ENCODE results near the gene PTPN20.
"Not testable (repeated sequence)": the region's sequence is repeated elsewhere in the genome, so short reads cannot be mapped to it uniquely, and the experiment has no call there.

DNA sequence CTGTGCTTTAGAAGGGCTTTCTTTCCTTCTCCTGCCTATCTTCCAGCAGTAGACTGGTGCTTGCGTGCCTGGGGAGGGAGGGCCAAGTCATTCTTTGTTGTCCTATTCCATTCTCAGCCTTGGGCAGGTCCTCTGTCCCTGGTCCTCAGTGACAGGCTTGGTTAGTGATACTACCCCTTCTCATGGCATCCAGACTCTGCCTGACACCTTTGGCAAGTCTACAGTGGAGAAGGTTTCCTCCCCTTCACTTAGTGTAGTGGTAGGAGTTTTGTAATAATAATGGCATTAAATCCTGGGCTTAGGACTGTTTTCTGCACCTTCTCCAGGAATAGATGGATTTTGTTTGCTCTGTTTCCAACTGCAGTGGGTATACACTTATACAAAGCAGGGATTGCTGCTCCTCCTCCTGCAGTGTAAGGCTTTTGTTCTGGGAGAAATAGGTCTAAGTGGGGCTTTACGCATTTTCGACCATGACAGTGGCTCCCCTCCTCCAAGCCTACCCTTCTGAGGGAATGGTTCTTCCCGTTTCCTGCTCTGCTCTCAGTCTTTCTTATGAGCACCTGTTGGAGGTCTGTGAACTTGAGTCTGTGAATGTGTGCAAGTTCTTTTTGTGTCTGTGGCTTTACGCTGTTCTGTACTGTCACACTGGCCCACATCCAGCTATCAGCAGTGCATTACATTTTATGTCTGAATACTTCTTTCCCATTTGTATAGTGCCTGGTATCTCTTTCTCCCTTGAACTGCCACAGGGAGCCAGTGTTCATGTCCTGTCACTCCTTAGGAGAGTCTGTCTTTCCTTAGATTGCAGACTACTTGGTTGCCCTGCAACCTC is 37.7 kb downstream of the PTPN20 start:
- TF ChIP-seq, protein P1, sequence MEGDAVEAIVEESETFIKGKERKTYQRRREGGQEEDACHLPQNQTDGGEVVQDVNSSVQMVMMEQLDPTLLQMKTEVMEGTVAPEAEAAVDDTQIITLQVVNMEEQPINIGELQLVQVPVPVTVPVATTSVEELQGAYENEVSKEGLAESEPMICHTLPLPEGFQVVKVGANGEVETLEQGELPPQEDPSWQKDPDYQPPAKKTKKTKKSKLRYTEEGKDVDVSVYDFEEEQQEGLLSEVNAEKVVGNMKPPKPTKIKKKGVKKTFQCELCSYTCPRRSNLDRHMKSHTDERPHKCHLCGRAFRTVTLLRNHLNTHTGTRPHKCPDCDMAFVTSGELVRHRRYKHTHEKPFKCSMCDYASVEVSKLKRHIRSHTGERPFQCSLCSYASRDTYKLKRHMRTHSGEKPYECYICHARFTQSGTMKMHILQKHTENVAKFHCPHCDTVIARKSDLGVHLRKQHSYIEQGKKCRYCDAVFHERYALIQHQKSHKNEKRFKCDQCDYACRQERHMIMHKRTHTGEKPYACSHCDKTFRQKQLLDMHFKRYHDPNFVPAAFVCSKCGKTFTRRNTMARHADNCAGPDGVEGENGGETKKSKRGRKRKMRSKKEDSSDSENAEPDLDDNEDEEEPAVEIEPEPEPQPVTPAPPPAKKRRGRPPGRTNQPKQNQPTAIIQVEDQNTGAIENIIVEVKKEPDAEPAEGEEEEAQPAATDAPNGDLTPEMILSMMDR (IDR thresholded peaks at IDR 0.05; ENCODE audit: borderline replicate concordance, extremely low read depth, low read length, poor library complexity, severe bottlenecking), result not testable (repeated sequence)
- TF ChIP-seq EZH2 (IDR thresholded peaks at IDR 0.05; ENCODE audit: borderline replicate concordance, low read depth, low read length, severe bottlenecking), result not testable (repeated sequence)
